Activated T-cell treated with anti-CD3 and anti-CD28 coated beads for 4 hours (primary cell): ENCODE measurements around the gene GPC6.
"Not testable (repeated sequence)": the region's sequence is repeated elsewhere in the genome, so short reads cannot be mapped to it uniquely, and the experiment has no call there.

Source experiments
- DNase-seq: peaks from one replicate; pipeline ENCODE4 v3.0.0-alpha.2; 2020

The GPC6 gene

GRCh38 chr13:93226623-93227279, at the start of gene GPC6:
GPC6 (plus strand) TSS chr13:93226807.
- DNase-seq, result no peak

DNA sequence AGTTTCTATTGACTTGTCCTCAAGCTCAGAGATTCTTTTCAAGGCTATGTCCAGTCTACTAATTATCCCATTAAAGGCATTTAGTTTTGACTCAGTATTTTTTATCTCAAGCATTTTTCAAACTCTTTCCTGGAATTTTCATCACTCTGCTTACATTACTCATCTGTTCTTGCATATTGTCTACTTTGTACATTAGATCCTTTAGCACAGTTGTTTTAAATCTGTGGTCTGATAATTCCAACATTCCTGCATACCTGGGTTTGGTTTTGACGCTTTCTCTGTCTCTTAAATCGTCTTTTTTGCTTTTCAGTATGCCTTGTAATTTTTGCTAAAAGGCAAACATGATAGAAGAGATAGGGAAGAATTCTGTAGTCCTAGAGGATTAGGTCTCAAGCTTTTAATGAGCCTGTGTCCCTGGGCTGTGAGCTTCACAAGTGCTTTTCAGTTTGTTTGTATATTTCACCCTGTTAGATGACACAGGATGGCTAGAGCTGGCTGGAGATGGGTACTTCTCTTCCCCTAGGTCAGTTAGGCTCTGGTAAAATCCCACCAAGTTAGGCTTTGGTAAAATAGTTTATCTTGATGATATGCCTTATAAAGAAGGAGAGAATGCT, 46.1 kb upstream of the GPC6 start:
- no peak for DNase-seq

- DNase-seq, result no peak
These were observed 44.2 kb upstream of the GPC6 start for GRCh38 chr13:93182406-93182805.

DNA sequence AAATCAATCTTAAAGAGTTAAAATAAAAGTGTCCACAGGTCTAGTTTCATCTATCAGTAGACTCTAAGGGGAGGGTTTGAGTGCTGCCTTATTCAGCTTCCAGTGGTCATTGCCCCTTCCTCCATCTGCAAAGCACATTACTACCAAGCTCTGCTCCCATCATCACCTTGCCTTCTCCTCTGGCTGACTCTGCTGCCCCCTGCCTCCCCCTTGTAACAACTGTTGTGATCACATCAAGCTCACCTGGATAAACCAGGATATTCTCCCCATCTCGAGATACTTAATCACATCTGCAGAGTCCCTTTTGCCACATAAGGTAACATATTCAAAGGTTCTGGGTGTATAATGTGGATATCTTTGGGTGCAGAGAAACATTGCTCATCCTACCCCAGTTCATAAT, 43.3 kb upstream of the GPC6 start:
- DNase-seq, result no peak

DNA sequence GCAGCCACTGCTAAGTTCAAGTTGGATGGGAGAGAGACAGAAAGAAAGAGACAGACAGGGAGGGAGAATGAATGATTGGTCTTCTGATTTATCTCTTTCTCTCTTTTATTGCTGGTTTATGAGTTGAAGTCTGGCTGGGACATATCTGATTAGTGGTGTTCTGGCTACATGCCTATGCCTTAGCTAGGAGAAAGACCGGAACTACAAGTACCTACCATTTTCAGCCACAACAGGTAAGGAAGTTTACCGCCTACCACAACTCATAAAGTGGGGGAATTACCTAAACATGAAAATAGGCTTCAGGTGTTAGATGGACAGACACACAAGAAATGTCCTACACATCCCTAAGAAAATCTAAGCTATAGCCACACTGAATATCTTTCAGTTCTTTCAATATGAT, 36.6 kb upstream of the GPC6 start:
- DNase-seq, result no peak

DNA sequence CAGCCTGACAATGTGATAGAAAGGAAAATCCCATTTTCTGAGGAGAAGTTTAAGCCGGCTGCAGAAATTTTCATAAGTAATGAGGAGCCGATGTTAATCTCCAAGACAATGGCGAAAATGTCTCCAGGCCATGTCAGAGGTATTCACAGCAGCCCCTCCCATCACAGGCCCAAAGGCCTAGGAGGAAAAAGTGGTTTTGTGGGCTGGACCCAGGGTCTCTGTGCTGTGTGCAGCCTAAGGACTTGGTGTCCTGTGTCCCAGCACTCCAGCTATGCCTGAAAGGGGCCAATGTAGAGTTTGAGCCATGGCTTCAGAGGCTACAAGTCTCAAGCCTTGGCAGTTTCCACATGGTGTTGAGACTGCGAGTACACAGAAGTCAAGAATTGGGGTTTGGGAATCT, 32.9 kb upstream of the GPC6 start:
- no peak for DNase-seq

- no peak for DNase-seq
These were observed 26.8 kb upstream of the GPC6 start for GRCh38 chr13:93199856-93200255.

DNA sequence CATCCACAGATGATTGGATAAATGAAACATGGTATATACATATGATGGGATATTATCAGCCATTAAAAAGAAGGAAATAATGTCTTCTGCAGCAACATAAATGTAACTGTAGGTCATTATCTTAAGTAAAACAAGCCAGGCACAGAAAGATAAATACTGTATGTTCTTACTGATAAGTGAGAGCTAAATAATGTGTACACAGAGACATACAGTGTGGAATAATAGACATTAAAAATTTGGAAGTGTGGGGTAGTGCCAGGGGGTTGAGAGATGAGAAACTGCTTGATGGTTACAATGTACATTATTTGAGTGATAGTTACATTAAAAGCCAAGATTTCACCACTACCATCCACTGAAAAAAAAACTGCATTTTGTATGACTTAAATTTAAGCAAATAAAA, 26.0 kb upstream of the GPC6 start:
- DNase-seq, result no peak

DNA sequence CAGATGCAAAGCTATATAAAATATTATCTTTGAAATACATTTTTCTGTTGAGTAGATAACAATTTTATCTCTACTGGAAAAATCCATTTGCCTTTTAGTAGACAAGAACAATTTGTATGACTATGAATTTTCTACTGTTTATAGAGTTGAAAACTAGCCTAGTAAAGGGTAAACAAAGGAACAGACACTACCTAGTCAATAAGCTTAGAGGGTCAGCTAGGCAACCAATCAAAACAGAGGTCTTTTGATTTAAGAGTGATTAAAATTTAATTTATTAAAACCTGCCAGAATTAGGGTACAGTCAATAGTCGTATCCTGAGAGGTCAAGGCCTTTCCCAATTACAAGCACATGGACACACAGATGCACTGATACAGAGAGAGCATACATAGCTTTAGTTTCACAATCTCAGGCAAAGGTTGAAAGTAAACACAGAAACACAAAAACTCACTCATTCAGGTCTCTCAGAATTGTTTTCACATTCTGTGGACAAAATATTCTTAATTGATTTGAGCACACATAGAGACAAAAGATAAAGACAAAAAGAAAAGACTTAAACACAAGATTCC, 24.5 kb upstream of the GPC6 start:
- DNase-seq, result no peak

DNA sequence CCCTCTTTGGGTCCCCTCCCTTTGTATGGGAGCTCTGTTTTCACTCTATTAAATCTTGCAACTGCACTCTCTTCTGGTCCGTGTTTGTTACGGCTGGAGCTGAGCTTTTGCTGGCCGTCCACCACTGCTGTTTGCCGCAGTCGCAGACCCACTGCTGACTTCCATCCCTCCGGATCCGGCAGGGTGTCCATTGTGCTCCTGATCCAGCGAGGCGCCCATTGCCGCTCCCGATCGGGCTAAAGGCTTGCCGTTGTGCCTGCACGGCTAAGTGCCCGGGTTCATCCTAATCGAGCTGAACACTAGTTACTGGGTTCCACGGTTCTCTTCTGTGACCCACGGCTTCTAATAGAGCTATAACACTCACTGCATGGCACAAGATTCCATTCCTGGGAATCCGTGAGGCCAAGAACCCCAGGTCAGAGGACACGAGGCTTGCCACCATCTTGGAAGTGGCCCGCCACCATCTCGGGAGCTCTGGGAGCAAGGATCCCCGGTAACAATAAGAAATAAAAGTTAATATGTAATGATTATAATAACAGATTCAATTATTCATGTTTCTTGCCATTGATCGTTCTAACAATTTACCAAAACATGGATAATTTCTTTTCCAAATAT, 19.7 kb upstream of the GPC6 start:
- not testable (repeated sequence) for DNase-seq

DNA sequence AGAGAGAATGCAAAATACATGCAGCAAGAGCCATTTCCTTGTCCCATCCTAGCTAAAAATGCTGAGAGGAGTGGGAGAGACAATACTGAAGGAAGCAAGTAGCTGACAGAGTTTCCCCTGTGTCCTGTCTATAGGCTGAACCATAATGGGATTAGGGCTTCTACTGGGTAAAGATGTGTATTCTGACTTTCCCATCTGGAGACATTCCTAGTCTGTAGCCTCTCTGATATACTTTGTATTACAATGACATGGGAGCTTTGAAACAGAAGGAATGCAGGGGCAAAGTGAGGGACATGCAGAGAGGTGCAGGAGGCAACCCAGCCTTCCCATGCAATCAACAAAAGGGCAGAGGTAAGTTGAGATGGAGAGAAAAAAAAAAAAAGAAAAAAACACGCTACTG, 10.5 kb upstream of the GPC6 start:
- DNase-seq, result no peak

- no peak for DNase-seq
These were observed 8.8 kb upstream of the GPC6 start for GRCh38 chr13:93217721-93218261.

DNA sequence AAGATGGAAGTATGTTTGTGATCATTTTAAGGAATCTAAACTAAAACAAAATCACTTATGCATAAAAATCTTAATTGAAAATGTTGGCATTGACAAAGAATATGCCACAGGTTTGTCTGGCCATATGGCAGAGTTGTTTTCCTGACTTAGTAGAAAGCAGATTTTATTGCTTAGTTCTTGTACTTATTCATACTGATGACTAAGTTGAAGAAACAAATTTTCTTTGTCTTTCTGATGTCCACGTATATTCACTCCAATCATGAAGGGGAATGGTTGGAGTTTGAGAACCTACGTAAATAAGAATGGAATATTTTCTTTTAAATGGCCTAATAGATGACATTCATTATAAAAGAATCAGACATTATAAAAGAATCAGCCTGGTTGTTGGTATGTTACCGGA, 8.0 kb upstream of the GPC6 start:
- no peak for DNase-seq

DNA sequence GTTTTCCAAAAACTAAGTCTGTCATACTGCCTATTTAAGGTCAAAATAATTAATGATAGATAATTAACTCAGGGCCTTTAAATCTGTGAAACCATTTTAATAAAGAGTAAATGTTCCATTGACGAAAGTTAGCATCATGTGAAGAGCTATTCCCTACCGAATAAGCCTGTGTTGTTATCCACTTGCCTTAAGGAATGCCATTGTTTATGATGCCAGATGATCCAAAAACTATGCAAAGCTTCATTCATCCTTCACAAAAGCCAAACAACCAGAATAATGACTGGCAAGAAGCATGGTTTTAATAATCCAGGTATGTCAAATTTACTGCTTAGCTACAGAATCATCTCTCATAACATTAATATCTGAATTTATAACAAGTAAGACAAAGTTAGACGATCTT, 6.5 kb upstream of the GPC6 start:
- no peak for DNase-seq

DNA sequence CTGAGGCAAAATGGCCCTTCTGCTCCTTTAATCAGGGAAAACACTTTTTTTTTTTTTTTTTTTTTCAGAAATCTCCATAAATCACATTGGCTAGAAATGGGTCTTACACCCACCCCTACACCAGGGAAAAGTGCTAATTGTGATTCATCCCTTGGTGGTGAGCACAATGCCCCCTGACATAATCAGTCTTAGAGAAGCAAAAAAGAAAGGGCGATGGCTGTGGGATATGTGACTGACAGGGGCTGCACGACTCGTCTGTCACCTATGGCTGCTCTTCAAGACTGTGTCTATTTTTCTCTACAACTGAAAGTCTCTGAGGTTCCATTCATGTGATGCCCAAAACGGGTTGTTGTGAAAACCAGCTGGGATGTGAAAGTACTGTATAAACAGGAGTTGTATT, 3.6 kb upstream of the GPC6 start:
- DNase-seq, result no peak

GRCh38 chr13:93224535-93224934, 2.1 kb upstream of the GPC6 start:
- no peak for DNase-seq

DNA sequence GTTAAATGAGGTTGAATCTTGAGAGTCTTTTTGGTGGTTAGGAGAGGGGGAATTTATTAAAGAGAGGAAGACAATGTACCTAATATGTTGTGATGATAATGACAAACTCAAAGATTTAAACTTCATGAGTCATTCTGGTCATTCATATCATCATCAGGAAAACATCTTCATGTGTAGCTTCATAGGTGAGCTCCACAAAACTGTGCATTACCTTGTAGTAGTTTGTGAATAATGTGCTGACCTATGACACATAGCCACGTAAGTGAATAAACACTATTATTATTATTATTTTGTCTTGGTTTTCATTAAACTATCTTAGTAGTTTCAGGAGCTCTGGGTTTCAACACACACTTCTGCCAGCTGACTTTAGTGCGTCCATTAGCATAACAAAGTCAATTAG, 997 bp upstream of the GPC6 start:
- DNase-seq, result no peak

- no peak for DNase-seq
These were observed 463 bp upstream of the GPC6 start for GRCh38 chr13:93226065-93226622.

DNA sequence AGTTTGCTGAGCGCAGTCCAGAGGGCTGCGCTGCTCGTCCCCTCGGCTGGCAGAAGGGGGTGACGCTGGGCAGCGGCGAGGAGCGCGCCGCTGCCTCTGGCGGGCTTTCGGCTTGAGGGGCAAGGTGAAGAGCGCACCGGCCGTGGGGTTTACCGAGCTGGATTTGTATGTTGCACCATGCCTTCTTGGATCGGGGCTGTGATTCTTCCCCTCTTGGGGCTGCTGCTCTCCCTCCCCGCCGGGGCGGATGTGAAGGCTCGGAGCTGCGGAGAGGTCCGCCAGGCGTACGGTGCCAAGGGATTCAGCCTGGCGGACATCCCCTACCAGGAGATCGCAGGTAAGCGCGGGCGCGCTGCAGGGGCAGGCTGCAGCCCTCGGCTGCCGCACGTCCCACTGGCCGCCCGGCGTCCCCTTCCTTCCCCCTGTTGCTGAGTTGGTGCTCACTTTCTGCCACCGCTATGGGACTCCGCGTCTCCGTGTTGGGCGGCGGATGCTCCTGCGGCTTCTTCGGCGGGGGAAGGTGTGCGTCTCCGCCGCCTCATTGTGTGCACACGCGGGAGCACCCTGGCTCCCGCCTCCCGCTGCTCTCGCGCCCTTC, 772 bp downstream of the GPC6 start:
- DNase-seq, result no peak

GRCh38 chr13:93227878-93228642, 1.5 kb downstream of the GPC6 start:
- no peak for DNase-seq

GRCh38 chr13:93228643-93228937, 2.0 kb downstream of the GPC6 start:
- DNase-seq, result no peak

DNA sequence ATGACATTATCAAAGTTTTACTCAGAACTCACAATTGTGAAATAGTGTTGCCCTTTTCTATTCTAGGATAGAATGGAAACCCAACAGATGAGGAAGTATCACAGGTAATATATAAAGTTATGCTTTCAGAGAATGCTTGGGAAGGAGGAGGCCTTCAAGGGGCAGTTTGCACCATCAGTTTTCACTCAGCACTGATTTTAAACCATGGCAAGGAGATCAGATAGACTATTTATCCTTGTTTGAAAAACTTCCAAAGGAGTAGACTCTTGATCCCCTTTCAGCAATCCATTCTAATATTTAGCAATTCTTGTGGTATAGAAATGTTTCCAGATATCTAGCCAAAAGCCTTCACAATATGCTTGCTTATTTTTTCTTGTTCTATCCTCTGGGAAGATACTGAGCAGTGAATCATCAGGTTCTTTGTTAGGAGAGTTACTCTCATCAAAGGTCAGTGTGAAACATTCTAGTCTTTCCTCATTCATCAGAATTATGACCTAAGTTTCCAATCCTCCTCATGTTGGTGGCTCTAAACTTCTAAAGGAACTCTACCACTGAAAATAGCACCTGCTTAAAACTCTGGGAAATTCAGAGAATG, 3.8 kb downstream of the GPC6 start:
- DNase-seq, result no peak
